Upper lobe of left lung (tissue), 4 donors: ENCODE results near the gene DNAH3.

Experiments
- CTCF ChIP-seq, 6 experiments: fragments of 450-650 bp in 4 of 6; fragments of 200-600 bp in 2 of 6; sonication (generic) in 2 of 6; IDR thresholded peaks; one replicate each; pipeline ENCODE4 v1.5.1; 2016 to 2019; ENCODE audit warnings: antibody characterized with exemption in 6 of 6
- POLR2A ChIP-seq, 4 donors: fragments of 450-650 bp; IDR thresholded peaks; one replicate each; pipeline ENCODE4 v1.5.1; 2016 to 2017; ENCODE audit warnings: antibody characterized with exemption in 4 of 4, mild to moderate bottlenecking in 2 of 4
- POLR2AphosphoS5 ChIP-seq, 2 donors: sonication (generic); formaldehyde crosslinking; IDR thresholded peaks; one replicate each; pipeline ENCODE4 v1.5.1; 2017; ENCODE audit warnings: antibody characterized with exemption in 2 of 2

GRCh38 chr16:20949660-20950059 is 201.0 kb downstream of the DNAH3 start:
- TF ChIP-seq POLR2A (IDR thresholded peaks at IDR 0.05) (no peak), POLR2AphosphoS5 (IDR thresholded peaks at IDR 0.05) (no peak), CTCF (IDR thresholded peaks at IDR 0.05) (no peak)
